ENCODE data around the gene PTGER4.

DNA sequence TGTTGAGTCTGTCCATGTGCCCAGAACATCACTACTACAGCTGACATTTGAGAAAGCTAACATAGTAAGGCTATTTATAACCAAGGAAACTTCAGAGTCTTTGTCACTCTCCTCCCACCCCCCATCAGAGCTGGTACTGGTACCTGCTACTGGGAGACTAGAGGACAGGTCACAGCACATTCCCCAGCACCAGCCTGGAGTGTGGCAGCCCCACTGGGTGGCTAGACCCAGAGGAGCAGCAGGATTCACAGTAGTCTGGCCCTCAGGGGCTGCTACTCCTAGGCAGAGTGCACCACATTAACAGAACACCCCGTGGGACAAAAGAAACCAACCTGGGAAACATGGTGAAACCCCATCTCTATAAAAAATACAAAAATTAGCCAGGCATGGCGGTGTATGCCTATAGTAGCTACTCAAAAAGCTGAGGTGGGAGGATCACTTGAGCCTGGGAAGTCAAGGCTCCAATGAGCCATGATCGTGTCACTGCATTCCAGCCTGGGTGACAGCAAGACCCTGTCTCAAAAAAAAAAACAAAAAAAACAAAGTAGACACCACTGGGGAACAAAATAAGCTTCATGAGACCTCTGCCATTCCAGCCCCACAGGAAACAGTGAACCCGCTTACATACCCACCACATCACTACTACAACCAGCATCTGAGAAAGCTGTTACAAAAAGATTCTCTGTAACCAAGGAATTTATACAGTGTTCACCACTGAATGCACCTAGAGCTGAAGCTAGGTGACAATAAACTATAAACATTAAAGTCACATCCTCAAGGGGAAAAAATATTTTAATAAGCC lies 26.3 kb upstream of the PTGER4 start:
- TF ChIP-seq POLR2A (IDR thresholded peaks at IDR 0.05) = no peak
- no peak for TF ChIP-seq CTCF (IDR thresholded peaks at IDR 0.05)
